ENCODE measurements around the gene CXCR5.

DNA sequence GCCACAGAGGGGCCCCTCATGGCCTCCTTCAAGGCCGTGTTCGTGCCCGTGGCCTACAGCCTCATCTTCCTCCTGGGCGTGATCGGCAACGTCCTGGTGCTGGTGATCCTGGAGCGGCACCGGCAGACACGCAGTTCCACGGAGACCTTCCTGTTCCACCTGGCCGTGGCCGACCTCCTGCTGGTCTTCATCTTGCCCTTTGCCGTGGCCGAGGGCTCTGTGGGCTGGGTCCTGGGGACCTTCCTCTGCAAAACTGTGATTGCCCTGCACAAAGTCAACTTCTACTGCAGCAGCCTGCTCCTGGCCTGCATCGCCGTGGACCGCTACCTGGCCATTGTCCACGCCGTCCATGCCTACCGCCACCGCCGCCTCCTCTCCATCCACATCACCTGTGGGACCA, 10.0 kb downstream of the CXCR5 start:
- TF ChIP-seq, protein P1, sequence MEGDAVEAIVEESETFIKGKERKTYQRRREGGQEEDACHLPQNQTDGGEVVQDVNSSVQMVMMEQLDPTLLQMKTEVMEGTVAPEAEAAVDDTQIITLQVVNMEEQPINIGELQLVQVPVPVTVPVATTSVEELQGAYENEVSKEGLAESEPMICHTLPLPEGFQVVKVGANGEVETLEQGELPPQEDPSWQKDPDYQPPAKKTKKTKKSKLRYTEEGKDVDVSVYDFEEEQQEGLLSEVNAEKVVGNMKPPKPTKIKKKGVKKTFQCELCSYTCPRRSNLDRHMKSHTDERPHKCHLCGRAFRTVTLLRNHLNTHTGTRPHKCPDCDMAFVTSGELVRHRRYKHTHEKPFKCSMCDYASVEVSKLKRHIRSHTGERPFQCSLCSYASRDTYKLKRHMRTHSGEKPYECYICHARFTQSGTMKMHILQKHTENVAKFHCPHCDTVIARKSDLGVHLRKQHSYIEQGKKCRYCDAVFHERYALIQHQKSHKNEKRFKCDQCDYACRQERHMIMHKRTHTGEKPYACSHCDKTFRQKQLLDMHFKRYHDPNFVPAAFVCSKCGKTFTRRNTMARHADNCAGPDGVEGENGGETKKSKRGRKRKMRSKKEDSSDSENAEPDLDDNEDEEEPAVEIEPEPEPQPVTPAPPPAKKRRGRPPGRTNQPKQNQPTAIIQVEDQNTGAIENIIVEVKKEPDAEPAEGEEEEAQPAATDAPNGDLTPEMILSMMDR (IDR thresholded peaks at IDR 0.05) = no peak
- TF ChIP-seq POLR2A (IDR thresholded peaks at IDR 0.05) = no peak
